ENCODE measurements around the gene GPR141. TPM values are rescaled to one million over a fixed set of nuclear protein-coding genes. Genes with fewer than 3 reads are reported as not detected.

GPR141 gene
- polyA plus RNA-seq, 2 of the 4 experiments (the other 2 are of a cell fraction), result 0.12 to 0.49 TPM

DNA sequence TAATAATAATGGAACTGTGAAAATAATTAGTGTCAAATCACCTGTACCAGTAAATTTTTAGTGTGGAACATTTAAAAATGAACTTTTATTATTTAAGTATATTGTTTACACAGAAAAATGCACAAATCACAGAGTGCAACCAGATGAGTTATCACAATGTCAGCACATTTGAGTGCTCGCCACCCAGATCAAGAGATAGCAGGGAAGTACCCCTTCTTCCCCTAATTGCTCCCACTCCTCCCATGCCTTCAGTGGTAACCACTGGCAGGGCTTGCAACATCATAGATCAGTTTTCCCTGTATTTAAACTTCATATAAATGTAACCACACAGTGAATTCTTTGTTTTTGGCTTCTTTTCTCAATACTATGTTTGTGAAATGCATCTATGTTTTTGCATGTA is 7.8 kb upstream of the GPR141 start:
- Histone ChIP-seq H3K4me3 (no peak overlapping the region), H3K27ac (no peak overlapping the region), H3K4me2 (no peak overlapping the region), H3K9me3 (no peaks in the 10 kb centered on the region), H3K4me1 (peaks cover 11% of the 10 kb centered on the region; the same call in 1 of the 3 replicates)
- 60% methylated on average over 1 of the region's 1 CpG for WGBS (ENCODE audit: missing lambda C conversion rate)
- TF ChIP-seq KDM5A (IDR thresholded peaks at IDR 0.05) (no peak), MAFK (IDR thresholded peaks at IDR 0.05; ENCODE audit: partially characterized antibody) (peak; percentile 69), HOXA7 (CRISPR knock-in tag; IDR thresholded peaks at IDR 0.05) (no peak)
- DNase-seq (ENCODE audit: low read depth in 1 of 2, low spot score in 1 of 2) (no peak), FAIRE-seq (no peak), ATAC-seq (no peak)
- CTCF ChIA-PET, result no interaction called here
- POLR2A ChIA-PET, result no interaction called here

DNA sequence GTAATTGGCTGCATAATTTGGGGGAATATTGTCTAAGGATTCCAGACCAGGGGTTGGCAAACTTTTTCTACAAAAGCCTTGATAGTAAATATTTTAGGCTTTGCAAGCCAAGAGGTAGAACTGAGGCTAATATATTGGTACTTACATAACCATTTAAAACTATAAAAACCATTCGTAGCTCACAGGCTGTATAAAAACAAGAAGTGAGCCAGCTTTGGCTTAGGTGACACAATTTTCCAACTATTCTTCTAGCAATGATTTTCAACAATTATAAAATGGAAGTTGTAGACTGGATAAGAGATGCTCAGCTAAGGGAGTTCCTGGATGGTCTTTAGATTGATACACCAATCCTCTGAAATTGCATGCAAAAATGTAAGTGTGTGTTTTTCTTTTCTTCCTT is 1.4 kb downstream of the GPR141 start:
- H3K4me1 ChIP-seq, result no peaks in the 10 kb centered on the region
- no peak overlapping the region for H3K4me3 ChIP-seq
- TF ChIP-seq HOXA7 (CRISPR knock-in tag; IDR thresholded peaks at IDR 0.05), result no peak
- no peak for TF ChIP-seq ZSCAN20 (CRISPR knock-in tag; IDR thresholded peaks at IDR 0.05)
- TF ChIP-seq, protein P1, sequence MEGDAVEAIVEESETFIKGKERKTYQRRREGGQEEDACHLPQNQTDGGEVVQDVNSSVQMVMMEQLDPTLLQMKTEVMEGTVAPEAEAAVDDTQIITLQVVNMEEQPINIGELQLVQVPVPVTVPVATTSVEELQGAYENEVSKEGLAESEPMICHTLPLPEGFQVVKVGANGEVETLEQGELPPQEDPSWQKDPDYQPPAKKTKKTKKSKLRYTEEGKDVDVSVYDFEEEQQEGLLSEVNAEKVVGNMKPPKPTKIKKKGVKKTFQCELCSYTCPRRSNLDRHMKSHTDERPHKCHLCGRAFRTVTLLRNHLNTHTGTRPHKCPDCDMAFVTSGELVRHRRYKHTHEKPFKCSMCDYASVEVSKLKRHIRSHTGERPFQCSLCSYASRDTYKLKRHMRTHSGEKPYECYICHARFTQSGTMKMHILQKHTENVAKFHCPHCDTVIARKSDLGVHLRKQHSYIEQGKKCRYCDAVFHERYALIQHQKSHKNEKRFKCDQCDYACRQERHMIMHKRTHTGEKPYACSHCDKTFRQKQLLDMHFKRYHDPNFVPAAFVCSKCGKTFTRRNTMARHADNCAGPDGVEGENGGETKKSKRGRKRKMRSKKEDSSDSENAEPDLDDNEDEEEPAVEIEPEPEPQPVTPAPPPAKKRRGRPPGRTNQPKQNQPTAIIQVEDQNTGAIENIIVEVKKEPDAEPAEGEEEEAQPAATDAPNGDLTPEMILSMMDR (IDR thresholded peaks at IDR 0.05), result no peak
- TF ChIP-seq PHF8 (IDR thresholded peaks at IDR 0.05; ENCODE audit: borderline replicate concordance, low read depth), result no peak
- ChIA-PET POLR2A (no interaction called here), CTCF (no interaction called here)
- no peak overlapping the region for H3K27ac ChIP-seq
- no peak overlapping the region for H3K4me2 ChIP-seq
- ATAC-seq (no peak), DNase-seq (ENCODE audit: low read depth in 1 of 2, low spot score in 1 of 2) (no peak), FAIRE-seq (no peak)
- H3K9me3 ChIP-seq, result no peaks in the 10 kb centered on the region
- 63% methylated on average over 1 of the region's 1 CpG for WGBS (ENCODE audit: missing lambda C conversion rate)

DNA sequence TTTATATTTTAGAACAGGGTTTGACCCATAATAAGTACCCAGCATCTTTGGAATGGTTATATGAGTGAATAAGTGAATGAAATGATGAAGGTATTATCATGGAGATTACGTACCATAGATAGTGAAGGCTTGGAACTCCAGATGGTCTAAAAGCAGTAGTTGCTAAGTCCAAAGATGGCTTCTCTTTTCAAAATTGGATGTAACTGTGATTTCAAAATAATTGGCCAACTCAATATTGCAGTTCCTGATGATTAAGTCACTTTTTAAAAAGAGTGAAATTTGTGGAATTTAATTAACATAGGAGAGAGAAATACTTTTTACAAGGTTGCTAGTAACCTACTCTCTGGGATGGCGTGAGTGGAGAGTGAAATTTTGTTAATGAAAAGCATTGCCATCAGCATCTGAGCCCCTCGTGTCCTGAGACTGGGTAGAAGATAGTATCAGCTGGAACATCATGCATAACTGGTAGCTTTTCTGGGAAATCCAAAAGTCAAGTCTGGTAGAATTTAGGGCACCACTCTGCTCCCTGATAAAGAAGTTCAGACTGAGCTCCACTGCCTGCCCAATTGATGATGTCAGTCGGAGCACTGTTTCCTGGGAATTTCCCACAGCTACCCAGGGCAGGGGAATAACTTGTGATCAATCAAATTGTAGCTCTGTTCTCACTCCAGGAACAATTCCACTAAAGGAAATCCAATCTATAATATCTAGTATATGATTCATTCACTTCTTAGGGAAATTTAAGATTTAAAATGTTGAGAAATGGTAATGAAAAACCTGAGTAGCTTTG is 3.2 kb downstream of the GPR141 start:
- Histone ChIP-seq H3K27ac (no peak overlapping the region), H3K4me3 (no peak overlapping the region), H3K9me3 (no peaks in the 10 kb centered on the region), H3K4me2 (no peak overlapping the region), H3K4me1 (no peaks in the 10 kb centered on the region)
- no peak for DNase-seq (ENCODE audit: low read depth in 1 of 2, low spot score in 1 of 2)
- ATAC-seq, result no peak
- ChIA-PET CTCF (no interaction called here), POLR2A (no interaction called here)
- FAIRE-seq, result no peak
- WGBS (ENCODE audit: missing lambda C conversion rate), result 68% methylated on average over 4 of the region's 4 CpGs
- TF ChIP-seq ZC3H11A (IDR thresholded peaks at IDR 0.05), result no peak
- TF ChIP-seq USF2 (IDR thresholded peaks at IDR 0.05), result no peak
- TF ChIP-seq, protein P2, sequence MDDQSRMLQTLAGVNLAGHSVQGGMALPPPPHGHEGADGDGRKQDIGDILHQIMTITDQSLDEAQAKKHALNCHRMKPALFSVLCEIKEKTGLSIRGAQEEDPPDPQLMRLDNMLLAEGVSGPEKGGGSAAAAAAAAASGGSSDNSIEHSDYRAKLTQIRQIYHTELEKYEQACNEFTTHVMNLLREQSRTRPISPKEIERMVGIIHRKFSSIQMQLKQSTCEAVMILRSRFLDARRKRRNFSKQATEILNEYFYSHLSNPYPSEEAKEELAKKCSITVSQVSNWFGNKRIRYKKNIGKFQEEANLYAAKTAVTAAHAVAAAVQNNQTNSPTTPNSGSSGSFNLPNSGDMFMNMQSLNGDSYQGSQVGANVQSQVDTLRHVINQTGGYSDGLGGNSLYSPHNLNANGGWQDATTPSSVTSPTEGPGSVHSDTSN (IDR thresholded peaks at IDR 0.05), result no peak
- TF ChIP-seq RFX5 (IDR thresholded peaks at IDR 0.05), result no peak
- TF ChIP-seq HOXB5 (CRISPR knock-in tag; IDR thresholded peaks at IDR 0.05), result no peak
- no peak for TF ChIP-seq JUN (IDR thresholded peaks at IDR 0.05)
- TF ChIP-seq SMC3 (IDR thresholded peaks at IDR 0.05), result no peak
- TF ChIP-seq FOSL2 (IDR thresholded peaks at IDR 0.05), result no peak
- TF ChIP-seq FOSL2 (CRISPR knock-in tag; IDR thresholded peaks at IDR 0.05), result no peak
- TF ChIP-seq HMGXB4 (CRISPR knock-in tag; IDR thresholded peaks at IDR 0.05; ENCODE audit: borderline replicate concordance), result no peak
